ENCODE results near the gene ME1. TPM values are rescaled to one million over a fixed set of nuclear protein-coding genes. Genes with fewer than 3 reads are reported as not detected.

ME1 gene
- total and polyA plus RNA-seq, 9 of the 15 experiments (the other 6 are each of a cell fraction or from before 2014, with no cell fraction given): 3.2 to 10.4 (median 5.5) TPM

- WGBS (ENCODE audit: insufficient coverage, low coverage, missing lambda C conversion rate): 58% methylated on average over 1 of the region's 1 CpG
- in situ Hi-C loops (cut with MboI): no loop called here
- intact Hi-C loops (cut with micrococcal nuclease): no loop called here
- ATAC-seq: no peak
- no TSS peak for BruUV-seq (replicated peaks)
- no peaks in the 10 kb centered on the region for H3K27me3 ChIP-seq (ENCODE audit: control insufficient read depth in 2 of 2, insufficient read depth in 2 of 2, low read length in 2 of 2)
- no peaks in the 10 kb centered on the region for H4K20me1 ChIP-seq (replicated peaks; ENCODE audit: control insufficient read depth, insufficient read depth, low read length)
- no peaks in the 10 kb centered on the region for H3K36me3 ChIP-seq (ENCODE audit: control insufficient read depth, insufficient read depth, low read length)
- no peak for FAIRE-seq
- no peak overlapping the region for H3K9ac ChIP-seq (ENCODE audit: insufficient read depth in 1 of 2, low read depth in 2 of 2, low read length in 2 of 2)
- no peak overlapping the region for H3K4me2 ChIP-seq (ENCODE audit: insufficient read depth, low read length)
- H3K9me1 ChIP-seq (ENCODE audit: control insufficient read depth, insufficient read depth, low read length): no peaks in the 10 kb centered on the region
- no peak overlapping the region for H3K4me3 ChIP-seq
- DNase-seq (ENCODE audit: extremely low read depth in 1 of 4, low spot score in 3 of 4): no peak
- no peak overlapping the region for H2AFZ ChIP-seq (ENCODE audit: low read depth, low read length)
- no peak overlapping the region for H3K27ac ChIP-seq (ENCODE audit: extremely low read depth, low read depth, low read length)
- no peaks in the 10 kb centered on the region for H3K9me3 ChIP-seq (replicated peaks; ENCODE audit: control insufficient read depth, insufficient read depth, low read depth, low read length)
- no peaks in the 10 kb centered on the region for H3K4me1 ChIP-seq (replicated peaks in 1 of 2; ENCODE audit: control insufficient read depth in 2 of 2, insufficient read depth in 2 of 2, low read length in 2 of 2)
- POLR2A ChIA-PET: interaction anchor here (1.8 kb wide), 1 partner anchor 10 kb away, joined by 4 read pairs; no protein-coding TSS in a partner anchor
- H3K79me2 ChIP-seq (ENCODE audit: control insufficient read depth, insufficient read depth, low read length): no peaks in the 10 kb centered on the region
- CTCF ChIA-PET (ENCODE audit: low intra/inter-chr PET ratio): no interaction called here
- TF ChIP-seq ZBTB43 (CRISPR knock-in tag; IDR thresholded peaks at IDR 0.05): no peak
- TF ChIP-seq POLR3G (IDR thresholded peaks at IDR 0.05; ENCODE audit: extremely low read depth, insufficient read length, insufficient replicate concordance): no peak
- TF ChIP-seq ZNF41 (CRISPR knock-in tag; conservative IDR thresholded peaks at IDR 0.05): no peak
- no peak for TF ChIP-seq POLR2H (tag; IDR thresholded peaks at IDR 0.05; ENCODE audit: low read depth)
- TF ChIP-seq LCOR (CRISPR knock-in tag; IDR thresholded peaks at IDR 0.05): no peak
- no peak for TF ChIP-seq BRF2 (IDR thresholded peaks at IDR 0.05; ENCODE audit: borderline replicate concordance, insufficient read depth, insufficient read length)
- no peak for TF ChIP-seq ETS2 (tag; IDR thresholded peaks at IDR 0.05; ENCODE audit: borderline replicate concordance, poor library complexity, severe bottlenecking)
- TF ChIP-seq ZFP91 (CRISPR knock-in tag; IDR thresholded peaks at IDR 0.05): no peak
- no peak for TF ChIP-seq MED1 (CRISPR knock-in tag; IDR thresholded peaks at IDR 0.05; ENCODE audit: borderline replicate concordance)
- TF ChIP-seq DNMT1 (IDR thresholded peaks at IDR 0.05): no peak
- TF ChIP-seq KLF10 (CRISPR knock-in tag; IDR thresholded peaks at IDR 0.05): no peak
- no peak for TF ChIP-seq MYNN (IDR thresholded peaks at IDR 0.05)
- no peak for TF ChIP-seq MYNN (CRISPR knock-in tag; IDR thresholded peaks at IDR 0.05)
- no peak for TF ChIP-seq ZNF398 (CRISPR knock-in tag; IDR thresholded peaks at IDR 0.05)
- no peak for TF ChIP-seq RAD21 (CRISPR knock-in tag; conservative IDR thresholded peaks at IDR 0.05 in 1 of 2, IDR thresholded peaks at IDR 0.05 in 1 of 2)
- no peak for TF ChIP-seq POLR3A (IDR thresholded peaks at IDR 0.05; ENCODE audit: borderline replicate concordance, extremely low read depth, insufficient read depth, insufficient read length)
These were observed 119.6 kb downstream of the ME1 start for GRCh38 chr6:83311231-83311630.

Data from K562 (cell line).